HL-60 (cell line): Measurements from ENCODE around the gene TAX1BP1.

Source experiments
- GABPA ChIP-seq: IDR thresholded peaks from 2 replicates; pipeline ENCODE4 v1.6.1; 2012; ENCODE audit warnings: low read depth
- POLR2AphosphoS5 ChIP-seq: IDR thresholded peaks from 2 replicates; pipeline ENCODE4 v1.6.1; 2012; ENCODE audit warnings: low read depth
- REST ChIP-seq: IDR thresholded peaks from 2 replicates; pipeline ENCODE4 v1.6.1; 2012; ENCODE audit warnings: low read depth; ENCODE audit not compliant: insufficient replicate concordance
- SPI1 ChIP-seq: IDR thresholded peaks from 2 replicates; pipeline ENCODE4 v1.6.1; 2012; ENCODE audit warnings: low read depth, mild to moderate bottlenecking, borderline replicate concordance
- TF ChIP-seq, protein P1 (sequence below): IDR thresholded peaks from one replicate; pipeline ENCODE4 v1.5.1; 2011; ENCODE audit warnings: low read length, control low read depth, inconsistent platforms; ENCODE audit not compliant: insufficient read depth

DNA sequence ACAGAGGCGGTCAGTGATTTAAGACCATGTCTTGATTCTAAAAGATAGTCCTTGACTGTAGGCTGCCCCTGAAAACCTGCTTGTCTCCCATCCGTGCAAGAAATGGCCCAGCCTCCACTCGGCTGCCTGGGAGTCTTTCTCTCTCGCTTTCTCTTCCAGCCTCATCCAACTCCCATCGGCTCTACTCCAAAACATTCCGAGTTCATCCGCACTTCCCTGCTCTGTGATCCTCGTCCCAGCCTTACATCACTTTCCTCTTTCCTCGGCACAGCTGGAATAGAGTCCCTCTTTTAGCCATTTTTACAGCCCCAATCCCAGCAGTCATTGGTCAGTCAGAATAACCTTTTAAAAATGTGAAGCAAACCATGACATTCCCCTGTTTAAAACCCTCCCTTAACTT, 135.1 kb downstream of the TAX1BP1 start:
- TF ChIP-seq, protein P1, sequence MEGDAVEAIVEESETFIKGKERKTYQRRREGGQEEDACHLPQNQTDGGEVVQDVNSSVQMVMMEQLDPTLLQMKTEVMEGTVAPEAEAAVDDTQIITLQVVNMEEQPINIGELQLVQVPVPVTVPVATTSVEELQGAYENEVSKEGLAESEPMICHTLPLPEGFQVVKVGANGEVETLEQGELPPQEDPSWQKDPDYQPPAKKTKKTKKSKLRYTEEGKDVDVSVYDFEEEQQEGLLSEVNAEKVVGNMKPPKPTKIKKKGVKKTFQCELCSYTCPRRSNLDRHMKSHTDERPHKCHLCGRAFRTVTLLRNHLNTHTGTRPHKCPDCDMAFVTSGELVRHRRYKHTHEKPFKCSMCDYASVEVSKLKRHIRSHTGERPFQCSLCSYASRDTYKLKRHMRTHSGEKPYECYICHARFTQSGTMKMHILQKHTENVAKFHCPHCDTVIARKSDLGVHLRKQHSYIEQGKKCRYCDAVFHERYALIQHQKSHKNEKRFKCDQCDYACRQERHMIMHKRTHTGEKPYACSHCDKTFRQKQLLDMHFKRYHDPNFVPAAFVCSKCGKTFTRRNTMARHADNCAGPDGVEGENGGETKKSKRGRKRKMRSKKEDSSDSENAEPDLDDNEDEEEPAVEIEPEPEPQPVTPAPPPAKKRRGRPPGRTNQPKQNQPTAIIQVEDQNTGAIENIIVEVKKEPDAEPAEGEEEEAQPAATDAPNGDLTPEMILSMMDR, result no peak
- TF ChIP-seq POLR2AphosphoS5 (no peak), GABPA (no peak), REST (no peak), SPI1 (no peak)
